ENCODE measurements around the gene PLPPR5.
A peak's percentile ranks its signal among the peaks of the same experiment; 100 is the strongest.
"Not testable (repeated sequence)": the region's sequence is repeated elsewhere in the genome, so short reads cannot be mapped to it uniquely, and the experiment has no call there.

Gene PLPPR5, protein sequence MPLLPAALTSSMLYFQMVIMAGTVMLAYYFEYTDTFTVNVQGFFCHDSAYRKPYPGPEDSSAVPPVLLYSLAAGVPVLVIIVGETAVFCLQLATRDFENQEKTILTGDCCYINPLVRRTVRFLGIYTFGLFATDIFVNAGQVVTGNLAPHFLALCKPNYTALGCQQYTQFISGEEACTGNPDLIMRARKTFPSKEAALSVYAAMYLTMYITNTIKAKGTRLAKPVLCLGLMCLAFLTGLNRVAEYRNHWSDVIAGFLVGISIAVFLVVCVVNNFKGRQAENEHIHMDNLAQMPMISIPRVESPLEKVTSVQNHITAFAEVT

DNA sequence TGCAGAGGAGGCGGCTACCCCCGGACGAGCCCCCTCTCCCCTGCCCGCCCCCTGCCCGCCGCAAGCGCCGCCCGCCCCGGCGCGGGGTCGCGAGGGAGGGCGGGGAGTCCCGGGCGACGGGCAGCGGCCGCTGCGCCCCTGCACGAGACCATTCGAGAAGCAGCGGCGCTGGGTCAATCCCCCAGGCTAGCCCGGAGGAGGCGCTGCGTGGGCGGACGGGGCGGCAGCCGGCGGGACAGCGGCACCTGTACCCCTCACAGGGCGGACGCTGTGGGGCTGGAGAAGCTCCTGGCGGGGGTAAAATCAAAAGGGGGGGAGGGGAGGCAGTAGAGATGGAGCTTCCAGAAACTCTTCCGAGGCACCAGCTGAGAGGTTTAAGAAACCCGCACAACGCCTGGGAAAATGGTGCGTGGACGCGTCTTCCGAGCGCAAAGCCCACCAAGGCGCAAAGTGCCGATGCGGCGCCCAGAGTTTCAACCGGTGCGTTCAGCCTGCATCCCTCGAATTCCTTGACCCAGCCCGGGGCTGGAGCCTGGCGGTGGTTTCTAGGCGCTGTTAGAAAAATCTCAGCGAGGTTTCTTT is at the start of gene PLPPR5:
Gene PLPPR5 (minus strand): TSS at position 1 of the 582 bp plus-strand sequence. CDS start 190 bp downstream, outside the sequence.
- DNase-seq (ENCODE audit: low read depth), result no peak

DNA sequence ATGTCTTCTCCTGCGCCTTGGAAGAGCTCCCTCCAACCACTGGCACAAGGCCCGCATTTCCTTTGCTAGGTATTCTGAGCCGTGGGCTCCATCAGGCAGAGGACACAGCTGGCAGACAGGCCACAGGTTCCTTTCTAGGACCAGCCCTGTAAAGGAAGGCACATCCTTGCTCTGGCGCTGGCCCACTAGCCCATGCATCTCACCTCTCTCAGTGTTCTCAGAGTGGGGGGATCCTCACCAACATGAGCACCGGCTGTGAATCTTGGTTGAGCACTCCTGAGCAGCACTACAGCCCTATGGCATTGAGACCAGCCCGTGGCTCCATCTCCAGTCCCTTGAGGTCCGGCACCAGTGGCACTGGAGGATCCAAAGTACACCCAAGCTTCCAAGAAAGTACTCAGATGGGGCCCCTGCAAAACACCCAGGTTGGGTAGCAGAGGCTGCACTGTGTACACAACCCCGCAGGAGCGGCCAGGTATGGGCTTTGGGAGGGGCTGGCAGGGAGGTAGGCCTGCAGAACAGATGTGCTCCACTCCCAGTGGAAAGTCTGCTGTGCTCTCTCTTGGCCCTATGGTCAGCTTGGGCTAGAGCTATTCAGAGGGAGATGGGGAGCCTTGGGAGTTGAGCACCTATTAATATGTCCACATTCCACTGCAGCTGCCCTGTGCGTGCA is 47.1 kb upstream of the PLPPR5 start:
- no peak for DNase-seq (ENCODE audit: low read depth)

DNA sequence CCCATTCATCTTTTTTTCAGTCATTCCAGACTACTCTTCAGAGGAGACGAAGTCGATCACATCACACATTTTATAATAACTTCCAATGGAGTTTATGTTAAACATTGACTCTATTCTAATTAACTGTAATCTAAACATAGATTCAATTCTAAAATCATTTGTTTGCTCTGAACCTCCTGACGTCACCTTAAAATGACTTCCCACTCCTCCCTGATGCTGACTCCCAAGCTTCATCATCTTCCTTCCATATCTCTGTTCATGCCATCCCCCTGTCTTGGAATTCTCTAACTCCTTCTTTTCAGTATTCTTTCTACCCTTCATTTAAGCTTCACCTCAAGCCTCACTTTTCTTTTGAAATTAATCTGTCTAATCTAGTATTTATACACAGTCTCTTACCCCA is 45.1 kb upstream of the PLPPR5 start:
- DNase-seq (ENCODE audit: low read depth), result no peak

DNA sequence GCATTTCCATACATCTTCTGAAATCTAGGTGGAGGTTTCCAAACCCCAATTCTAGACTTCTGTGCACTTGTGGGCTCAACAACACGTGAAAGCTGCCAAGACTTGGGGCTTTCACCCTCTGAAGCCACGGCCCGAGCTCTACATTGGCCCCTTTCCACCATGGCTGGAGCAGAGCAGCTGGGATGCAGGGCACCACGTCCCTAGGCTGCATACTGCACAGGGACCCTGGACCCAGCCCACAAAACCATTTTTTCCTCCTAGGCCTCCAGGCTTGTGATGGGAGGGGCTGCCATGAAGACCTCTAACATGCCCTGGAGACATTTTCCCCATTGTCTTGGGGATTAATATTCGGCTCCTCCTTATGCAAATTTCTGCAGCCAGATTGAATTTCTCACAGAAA is 32.1 kb upstream of the PLPPR5 start:
- DNase-seq (ENCODE audit: low read depth), result not testable (repeated sequence)

DNA sequence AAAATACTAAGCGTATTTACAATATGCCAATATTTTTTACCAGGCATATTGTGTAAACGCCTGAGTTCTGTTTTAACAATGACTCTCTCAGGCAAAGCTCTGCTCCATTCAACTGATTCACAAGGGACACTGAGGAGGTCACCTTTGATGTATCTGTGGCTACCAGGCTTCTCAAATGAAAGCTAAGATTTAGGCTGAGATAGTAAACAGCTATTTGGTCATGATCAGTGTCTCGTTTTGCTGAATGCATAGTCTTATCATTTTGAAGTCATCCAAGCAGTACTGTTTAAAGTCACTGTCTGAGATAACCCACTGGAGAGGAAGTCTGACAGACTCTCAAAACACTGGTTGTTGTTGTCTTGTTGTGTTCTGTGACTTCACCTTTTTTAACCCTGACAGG is 13.7 kb upstream of the PLPPR5 start:
- no peak for DNase-seq (ENCODE audit: low read depth)

DNA sequence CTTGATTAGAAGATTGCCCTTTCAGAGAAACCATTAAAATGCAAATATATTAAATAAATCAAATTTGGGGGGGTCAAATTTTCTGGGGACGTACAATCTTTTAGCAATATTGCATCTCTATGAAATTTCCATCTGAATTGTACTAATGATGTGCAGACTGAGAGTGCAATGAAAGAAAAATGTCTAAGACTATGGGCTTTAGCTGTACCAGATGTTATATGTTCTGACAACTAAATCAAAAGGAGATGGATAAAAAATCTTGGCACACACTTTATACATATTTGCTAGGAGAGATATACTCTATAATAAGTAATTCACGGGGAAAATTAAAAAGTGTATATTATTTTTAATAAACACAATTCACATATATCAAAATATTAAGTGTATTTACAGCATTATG is 13.0 kb upstream of the PLPPR5 start:
- no peak for DNase-seq (ENCODE audit: low read depth)

DNA sequence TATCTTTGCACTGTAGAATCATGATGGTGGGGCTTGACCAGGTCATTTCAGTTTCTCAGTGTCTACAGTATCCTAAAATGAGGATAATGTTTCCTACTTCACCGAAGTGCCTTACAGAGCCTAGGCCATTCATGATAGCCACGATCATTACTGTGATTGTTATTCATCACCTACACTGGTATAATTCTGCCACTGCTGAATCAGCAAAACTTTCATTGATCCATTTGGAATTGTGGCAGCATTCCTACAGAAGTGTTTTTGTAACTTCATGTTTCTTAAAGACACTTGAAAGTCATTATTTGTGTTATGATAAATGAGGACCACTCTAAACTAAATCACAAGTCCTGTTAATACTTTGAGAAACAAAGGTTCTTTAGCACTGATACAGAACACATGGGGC is 6.0 kb upstream of the PLPPR5 start:
- no peak for DNase-seq (ENCODE audit: low read depth)

DNA sequence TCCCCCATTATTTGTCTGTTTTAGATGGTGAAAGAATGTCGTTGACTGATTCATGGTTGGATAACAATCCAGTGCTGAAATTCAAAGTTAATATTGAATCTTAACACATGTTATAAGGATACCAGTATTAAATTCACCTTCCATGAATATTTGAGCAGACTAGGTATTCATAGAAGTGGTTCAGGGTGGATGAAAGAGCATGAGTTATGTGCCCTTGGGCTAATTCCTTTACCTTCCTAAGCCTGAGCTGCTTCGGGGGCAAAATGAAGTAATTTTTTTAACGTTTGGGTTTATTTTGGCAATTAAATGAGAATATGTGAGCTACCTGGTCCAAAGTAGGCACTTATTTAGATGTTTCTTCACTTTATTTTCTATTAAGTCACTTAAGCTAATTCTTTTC is 2.7 kb upstream of the PLPPR5 start:
- no peak for DNase-seq (ENCODE audit: low read depth)

DNA sequence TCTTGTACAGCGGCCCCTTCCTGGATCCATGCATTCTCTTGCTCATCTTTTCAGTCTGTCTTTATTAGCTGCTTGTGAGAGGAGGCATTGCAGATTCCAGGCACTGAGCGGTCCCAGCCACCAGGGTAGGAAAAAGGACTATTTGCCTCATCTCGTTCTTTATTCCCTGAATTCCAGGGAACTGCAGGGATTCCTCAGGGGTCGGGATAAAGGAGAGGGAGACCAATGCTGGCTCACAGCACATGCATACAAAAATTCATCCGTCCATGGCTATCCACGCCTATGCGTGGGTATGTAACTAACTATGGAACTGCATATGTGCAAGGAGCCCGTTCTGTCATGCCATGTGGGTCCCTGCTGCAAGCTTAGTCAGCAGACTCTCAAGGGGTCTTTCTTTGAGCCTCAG is 879 bp upstream of the PLPPR5 start:
- DNase-seq (ENCODE audit: low read depth), result no peak

DNA sequence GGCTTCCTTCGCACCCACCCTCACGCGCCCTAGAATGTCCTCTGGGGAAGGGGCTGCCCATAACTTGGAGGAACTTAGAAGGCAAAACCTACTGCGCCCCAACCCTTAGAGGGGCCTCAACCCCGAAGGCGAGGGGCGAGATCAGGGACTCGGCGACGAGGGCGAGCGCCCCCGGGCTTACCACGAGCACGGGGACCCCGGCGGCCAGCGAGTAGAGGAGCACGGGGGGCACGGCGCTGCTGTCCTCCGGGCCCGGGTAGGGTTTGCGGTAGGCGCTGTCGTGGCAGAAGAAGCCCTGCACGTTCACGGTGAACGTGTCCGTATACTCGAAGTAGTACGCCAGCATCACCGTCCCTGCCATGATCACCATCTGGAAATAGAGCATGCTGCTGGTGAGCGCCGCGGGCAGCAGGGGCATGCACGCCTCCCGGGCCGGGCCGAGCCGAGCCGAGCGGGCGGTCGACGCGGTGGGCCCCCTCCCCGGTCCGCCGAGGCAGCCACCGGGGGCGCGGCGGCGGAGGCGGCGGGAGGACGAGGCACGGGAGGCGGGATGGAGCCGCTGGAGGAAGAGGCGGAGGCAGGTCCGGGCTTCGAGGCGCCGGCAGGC is 304 bp downstream of the PLPPR5 start:
- peak; percentile 6 for DNase-seq (ENCODE audit: low read depth)

DNA sequence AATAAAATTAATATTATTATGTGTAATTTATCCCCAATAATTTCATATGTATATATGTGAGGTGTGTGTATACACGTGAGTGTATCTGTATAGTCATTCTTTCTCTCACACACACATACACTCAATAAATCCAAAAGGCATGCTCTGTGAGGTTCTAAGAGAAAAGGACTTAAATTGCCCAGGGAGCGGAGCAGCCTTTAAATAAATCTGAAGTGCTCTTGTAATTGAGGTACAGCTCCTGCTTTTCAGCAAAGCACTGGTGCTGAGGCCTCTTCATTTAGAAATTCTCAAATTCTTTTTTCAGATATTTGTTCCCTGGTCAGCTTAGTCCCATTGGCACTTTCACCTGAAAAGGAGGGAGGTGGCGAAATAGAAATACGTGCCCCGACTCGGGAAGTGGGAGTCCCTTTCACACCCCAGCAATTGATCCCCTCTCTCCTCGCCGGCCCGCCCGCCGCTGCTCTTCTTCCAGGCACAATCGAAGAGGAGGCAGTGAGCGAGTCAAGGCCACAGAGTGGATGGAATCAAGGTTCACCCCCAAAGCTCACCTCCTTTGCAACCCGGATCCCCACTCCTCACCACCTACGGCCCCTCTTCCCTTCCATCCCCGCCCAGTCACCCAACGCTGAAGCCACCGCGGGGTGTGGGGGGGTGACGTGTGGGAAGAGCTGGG is 944 bp downstream of the PLPPR5 start:
- no peak for DNase-seq (ENCODE audit: low read depth)

DNA sequence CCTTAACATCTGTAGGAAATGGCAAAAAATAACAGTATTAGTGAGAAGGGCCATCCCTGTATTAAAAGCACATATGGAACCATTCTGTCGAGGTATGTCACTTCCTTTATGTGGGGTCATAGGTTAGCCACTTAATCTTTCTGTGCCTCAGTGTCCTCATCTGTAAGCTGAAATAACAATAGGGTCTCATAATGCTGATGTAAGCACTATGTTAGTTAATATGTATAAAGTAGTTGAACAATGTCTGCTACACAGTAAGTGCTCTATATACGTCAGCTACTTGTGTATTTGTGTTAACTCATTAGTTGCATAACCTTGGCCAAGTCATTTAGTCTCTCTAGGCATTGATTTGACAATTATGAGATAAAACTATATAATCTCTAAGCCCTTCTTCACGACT is 11.8 kb downstream of the PLPPR5 start:
- DNase-seq (ENCODE audit: low read depth), result no peak

DNA sequence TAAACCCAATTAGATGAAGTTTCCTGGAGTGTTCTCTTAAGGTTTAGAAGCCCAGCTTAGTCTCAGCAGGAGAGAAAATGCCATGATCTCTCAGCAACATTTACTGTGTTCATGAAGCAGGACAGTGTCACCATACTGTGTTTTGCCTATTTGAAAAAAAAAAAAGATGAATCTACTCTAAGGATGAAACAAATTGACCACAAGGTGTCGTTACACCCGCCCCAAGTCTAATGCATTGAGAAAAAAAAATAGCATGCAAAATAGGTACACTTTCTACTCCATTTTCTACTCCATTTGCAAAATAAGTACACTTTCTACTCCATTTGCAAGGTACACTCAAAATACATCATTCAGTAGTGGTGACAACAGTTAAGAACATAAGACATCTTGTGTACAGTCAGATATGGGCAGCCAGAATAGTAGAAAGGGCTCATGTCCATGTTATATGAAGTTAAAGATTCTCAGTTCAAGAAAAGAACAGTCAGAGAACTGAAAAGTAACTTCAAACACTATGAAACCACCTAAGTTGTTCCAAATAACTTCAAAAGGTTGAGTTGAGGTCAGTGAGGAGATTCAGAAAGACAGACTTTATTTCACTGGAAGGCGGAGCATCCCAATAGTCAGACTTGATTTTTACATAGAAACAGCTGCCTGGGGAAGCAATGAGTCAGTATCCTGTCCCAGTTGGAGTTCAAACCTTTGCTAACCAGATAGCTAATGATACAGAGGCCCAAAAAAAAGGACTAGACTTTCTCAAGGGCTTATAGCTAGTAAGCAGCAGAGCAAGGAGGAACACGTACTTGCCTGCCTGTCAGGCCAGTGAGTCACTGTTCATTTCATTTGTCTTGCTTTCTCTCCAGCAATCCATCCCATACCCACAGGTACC is 13.3 kb downstream of the PLPPR5 start:
- DNase-seq (ENCODE audit: low read depth), result peak; percentile 48

DNA sequence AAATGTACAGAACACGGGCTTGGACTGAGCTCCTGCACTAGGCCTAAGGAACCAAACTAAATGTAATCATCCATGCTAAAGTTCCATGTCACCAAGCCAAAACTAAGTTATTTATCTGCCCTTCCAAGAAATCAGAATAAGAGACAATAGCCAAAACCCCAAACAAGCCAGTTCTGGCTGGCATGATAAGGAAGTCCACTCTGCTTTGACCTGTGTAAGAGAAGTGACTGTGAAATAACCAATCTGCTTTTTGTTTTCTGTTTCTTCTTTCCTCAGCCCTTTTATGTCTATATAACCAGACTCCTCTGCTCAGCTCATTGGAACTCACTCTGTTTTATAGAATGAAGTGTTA is 15.1 kb downstream of the PLPPR5 start:
- DNase-seq (ENCODE audit: low read depth), result no peak

DNA sequence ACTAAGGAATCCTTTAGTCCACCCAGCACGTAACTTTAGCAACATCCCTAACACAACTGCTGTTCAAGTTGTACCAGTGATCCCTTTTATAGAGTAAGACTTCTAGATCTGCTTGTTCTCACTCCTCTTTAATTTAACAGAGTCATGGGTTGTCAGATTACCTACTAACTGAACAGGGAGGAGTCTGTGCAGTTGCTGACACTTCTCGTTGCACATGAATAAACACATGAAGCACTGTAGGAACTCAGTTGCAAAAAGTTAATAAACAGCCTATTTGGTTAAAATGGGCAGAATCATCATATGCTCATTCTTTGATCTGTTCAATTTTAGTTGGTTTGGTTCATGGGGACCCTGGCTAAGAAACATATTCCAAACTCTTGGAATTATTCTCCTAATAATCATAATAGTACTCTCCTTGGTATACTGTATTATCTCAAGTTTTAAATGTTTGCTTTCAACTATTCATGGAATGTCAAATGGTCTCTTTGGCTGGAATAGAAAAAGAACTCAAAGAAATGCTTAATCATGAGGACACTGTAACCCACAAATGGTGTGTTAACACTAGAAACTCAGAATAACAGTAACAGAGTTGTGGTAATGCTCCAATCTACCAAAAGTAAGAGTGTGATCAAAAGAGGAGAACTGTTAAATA is 15.6 kb downstream of the PLPPR5 start:
- DNase-seq (ENCODE audit: low read depth), result no peak

DNA sequence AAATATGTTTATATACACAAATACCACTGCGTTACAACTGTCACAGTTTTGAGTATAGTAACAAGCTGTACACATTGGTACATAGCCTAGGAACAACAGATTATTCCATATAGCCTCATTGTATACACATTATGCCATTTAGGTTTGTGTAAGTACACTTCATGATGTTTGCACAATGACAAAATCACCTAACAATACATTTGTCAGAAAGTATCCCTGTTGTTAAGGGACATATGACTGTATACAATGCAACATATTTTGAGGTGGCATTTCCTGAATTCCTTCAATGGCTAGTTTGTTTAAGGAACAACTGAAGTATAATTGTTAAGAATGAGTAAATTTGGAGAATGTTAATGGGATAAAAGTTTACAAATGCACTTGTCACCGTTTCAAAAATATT is 19.0 kb downstream of the PLPPR5 start:
- no peak for DNase-seq (ENCODE audit: low read depth)

DNA sequence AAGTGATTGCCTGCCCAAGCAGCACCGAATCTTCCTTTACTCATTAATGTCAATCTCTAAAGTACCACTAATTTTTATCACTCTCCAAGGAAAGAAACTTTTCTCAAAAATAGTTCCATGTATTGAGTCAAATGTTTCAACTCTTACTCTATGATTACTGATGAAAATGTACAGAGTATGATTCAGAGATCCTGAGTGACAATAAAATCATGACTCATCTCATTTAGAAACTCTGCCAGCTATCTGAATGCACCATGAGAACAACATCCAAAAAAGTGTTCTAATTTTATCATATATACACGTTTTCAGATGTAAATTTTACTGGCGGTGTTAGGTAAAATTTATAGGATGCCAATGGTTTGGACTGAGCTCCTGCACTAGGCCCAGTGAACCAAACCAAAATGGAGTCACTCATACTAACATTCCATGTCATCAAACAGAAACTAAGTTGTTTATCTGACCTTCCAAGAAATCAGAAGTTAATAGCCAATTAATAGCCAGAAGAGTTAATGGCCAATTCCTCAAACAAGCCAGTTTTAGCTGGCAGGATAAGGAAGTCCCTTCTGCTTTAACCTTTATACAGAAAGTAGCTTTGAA is 22.6 kb downstream of the PLPPR5 start:
- DNase-seq (ENCODE audit: low read depth), result no peak

DNA sequence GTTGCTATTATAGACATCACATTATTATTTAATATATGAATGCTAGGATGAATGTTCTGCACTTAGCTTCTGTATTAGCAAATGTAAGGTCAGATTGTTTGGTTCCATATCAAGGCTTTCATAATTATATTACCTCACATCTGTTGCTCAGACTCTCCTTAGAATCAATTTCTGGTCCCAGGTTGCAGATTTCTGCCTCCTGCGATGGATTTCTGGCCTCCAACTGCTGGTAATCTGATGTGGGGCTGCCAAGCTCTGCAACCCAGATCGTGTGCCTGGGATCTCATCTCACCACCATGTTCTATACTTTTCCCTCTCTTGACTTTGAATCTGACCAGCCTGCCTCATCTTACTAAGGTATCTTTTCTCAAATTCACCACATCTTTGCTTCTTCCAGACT is 25.2 kb downstream of the PLPPR5 start:
- no peak for DNase-seq (ENCODE audit: low read depth)

DNA sequence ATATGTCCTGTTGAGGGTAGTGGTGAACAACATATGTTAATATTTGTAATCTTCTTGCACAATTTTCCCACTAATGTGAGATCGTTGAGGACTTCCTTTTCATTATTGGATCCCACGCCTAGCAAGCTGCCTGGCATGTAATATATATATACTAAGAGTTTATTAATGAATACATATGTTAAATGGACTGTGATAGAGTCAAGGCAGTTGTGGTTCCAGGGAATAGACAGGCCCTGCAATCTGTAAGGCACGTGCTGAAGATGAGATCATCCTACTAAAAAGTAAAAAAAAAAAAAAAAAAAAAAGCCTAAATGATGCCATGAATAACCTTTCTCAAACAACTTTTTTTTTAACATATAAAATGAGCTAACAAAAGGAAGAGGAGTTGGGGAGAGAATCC is 28.9 kb downstream of the PLPPR5 start:
- no peak for DNase-seq (ENCODE audit: low read depth)

DNA sequence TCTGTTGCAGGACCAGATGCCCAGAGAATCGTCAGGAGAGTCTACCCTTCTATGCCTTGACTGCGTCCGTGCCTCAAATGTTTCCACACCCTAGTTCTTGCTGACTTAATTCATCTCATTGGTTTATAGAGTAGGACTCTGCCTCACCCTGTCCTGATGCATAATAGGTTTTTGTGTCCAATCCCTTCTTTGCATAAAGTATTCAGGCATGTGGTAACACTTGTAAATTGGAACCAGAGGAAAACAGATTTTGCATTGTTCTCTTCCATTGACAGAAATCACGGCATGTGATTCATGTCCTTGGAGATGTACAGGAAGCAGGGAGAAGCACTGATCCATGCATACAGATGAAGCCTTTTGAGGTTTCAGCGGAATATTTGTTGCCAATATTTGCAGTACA is 29.5 kb downstream of the PLPPR5 start:
- DNase-seq (ENCODE audit: low read depth), result peak; percentile 22

Data from fibroblast of gingiva (primary cell).